HEK293T (cell line): ENCODE data around the gene AHCTF1.

Experiments
- CTCF ChIA-PET: fragments of 350-600 bp; formaldehyde crosslinking; extraction: SDS; loops from one replicate; lab custom pipeline; 2021; ENCODE audit warnings: antibody characterized with exemption, inconsistent platforms; lab: Yijun Ruan, JAX
- POLR2A ChIA-PET: fragments of 350-600 bp; formaldehyde crosslinking; extraction: SDS; loops from one replicate; lab custom pipeline; 2020; ENCODE audit warnings: antibody characterized with exemption, inconsistent platforms; lab: Yijun Ruan, JAX
- DNase-seq: peaks from one replicate; pipeline ENCODE4 v3.0.0; 2012; ENCODE audit warnings: mixed read lengths; ENCODE audit errors: extremely low spot score
- ARNT ChIP-seq: fragments of 450-650 bp; IDR thresholded peaks from 2 replicates; pipeline ENCODE4 v1.6.1; 2017; ENCODE audit warnings: mild to moderate bottlenecking
- BHLHE40 ChIP-seq: fragments of 450-650 bp; IDR thresholded peaks from 2 replicates; pipeline ENCODE4 v1.6.1; 2016; ENCODE audit warnings: mild to moderate bottlenecking, moderate library complexity, borderline replicate concordance
- CTBP1 ChIP-seq: fragments of 450-650 bp; IDR thresholded peaks from 2 replicates; pipeline ENCODE4 v1.6.1; 2016; ENCODE audit warnings: borderline replicate concordance
- ELF4 ChIP-seq: fragments of 450-650 bp; IDR thresholded peaks from 2 replicates; pipeline ENCODE4 v1.6.1; 2017; ENCODE audit warnings: antibody characterized with exemption
- FOXA1 ChIP-seq: fragments of 450-650 bp; IDR thresholded peaks from 2 replicates; pipeline ENCODE4 v1.6.1; 2016; ENCODE audit warnings: mild to moderate bottlenecking
- FOXK2 ChIP-seq: fragments of 450-650 bp; IDR thresholded peaks from 2 replicates; pipeline ENCODE4 v1.6.1; 2016; ENCODE audit warnings: mild to moderate bottlenecking
- FOXM1 ChIP-seq: fragments of 450-650 bp; IDR thresholded peaks from 2 replicates; pipeline ENCODE4 v1.6.1; 2017; ENCODE audit warnings: mild to moderate bottlenecking, borderline replicate concordance
- HDGF ChIP-seq: fragments of 450-650 bp; IDR thresholded peaks from 2 replicates; pipeline ENCODE4 v1.6.1; 2017; ENCODE audit warnings: antibody characterized with exemption, borderline replicate concordance
- L3MBTL2 ChIP-seq: fragments of 450-650 bp; conservative IDR thresholded peaks from 2 replicates; pipeline ENCODE4 v1.6.1; 2016; ENCODE audit warnings: mild to moderate bottlenecking
- LEF1 ChIP-seq: fragments of 450-650 bp; IDR thresholded peaks from 2 replicates; pipeline ENCODE4 v1.6.1; 2017; ENCODE audit warnings: mild to moderate bottlenecking, borderline replicate concordance
- NFRKB ChIP-seq: fragments of 450-650 bp; IDR thresholded peaks from 2 replicates; pipeline ENCODE4 v1.6.1; 2016; ENCODE audit warnings: mild to moderate bottlenecking, moderate library complexity
- SP1 ChIP-seq: fragments of 450-650 bp; IDR thresholded peaks from 2 replicates; pipeline ENCODE4 v1.6.1; 2017
- SUZ12 ChIP-seq: fragments of 450-650 bp; IDR thresholded peaks from 2 replicates; pipeline ENCODE4 v1.6.1; 2016; ENCODE audit warnings: mild to moderate bottlenecking
- TARDBP ChIP-seq: fragments of 450-650 bp; IDR thresholded peaks from 2 replicates; pipeline ENCODE4 v1.6.1; 2016
- ZNF384 ChIP-seq: fragments of 450-650 bp; IDR thresholded peaks from 2 replicates; pipeline ENCODE4 v1.6.1; 2016
- TF ChIP-seq, protein P1 (sequence below): fragments of 450-650 bp; IDR thresholded peaks from 2 replicates; pipeline ENCODE4 v1.6.1; 2016

AHCTF1 gene

DNA sequence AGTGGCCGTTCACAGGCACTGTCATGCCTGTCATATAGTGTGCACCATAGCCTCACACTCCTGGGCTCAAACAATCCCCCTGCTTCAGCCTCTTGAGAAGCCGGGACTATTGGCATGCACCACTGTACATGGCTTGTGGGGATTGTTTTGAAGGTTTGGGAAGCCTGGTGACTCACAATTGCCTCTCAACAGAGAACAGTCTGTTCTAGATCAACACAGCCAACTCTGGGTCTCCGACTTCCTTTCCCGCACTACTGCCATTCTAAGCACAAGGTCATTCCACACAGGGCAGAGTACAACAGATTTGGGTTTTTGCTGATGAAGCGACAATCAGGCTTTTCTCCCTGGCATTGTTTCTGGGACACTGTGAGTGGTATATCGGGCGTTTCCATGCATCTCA is 15.5 kb upstream of the AHCTF1 start:
- DNase-seq, result no peak
- TF ChIP-seq FOXM1 (no peak), FOXK2 (no peak), ZNF384 (no peak), ARNT (no peak), LEF1 (no peak), CTBP1 (no peak), SUZ12 (no peak), HDGF (no peak), TARDBP (no peak), L3MBTL2 (no peak), ELF4 (no peak), SP1 (no peak), BHLHE40 (no peak), FOXA1 (no peak), NFRKB (no peak)
- TF ChIP-seq, protein P1, sequence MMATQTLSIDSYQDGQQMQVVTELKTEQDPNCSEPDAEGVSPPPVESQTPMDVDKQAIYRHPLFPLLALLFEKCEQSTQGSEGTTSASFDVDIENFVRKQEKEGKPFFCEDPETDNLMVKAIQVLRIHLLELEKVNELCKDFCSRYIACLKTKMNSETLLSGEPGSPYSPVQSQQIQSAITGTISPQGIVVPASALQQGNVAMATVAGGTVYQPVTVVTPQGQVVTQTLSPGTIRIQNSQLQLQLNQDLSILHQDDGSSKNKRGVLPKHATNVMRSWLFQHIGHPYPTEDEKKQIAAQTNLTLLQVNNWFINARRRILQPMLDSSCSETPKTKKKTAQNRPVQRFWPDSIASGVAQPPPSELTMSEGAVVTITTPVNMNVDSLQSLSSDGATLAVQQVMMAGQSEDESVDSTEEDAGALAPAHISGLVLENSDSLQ, result no peak
- ChIA-PET CTCF (no interaction called here), POLR2A (no interaction called here)

DNA sequence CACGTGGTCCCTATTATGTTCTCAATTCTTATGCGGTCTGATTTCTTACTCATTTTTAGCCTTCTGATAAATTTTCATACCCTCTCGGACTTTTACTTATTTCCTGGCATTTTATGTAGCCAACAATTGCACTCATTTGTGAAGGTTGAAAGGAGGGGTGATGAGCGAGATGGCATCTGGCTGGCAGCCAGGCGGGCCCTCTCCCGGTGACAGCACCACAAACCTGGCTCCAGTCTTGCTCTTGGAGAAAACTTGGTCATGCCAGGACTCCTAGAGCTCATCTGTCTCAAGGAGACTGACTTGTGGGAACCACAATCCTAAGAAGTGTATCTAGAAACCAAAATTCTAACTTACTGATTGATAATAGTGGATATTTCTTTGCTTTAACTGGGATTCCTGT is 14.6 kb upstream of the AHCTF1 start:
- ChIA-PET POLR2A (no interaction called here), CTCF (no interaction called here)
- no peak for DNase-seq
- TF ChIP-seq, protein P1, result no peak
- TF ChIP-seq SP1 (no peak), FOXK2 (no peak), SUZ12 (no peak), TARDBP (no peak), BHLHE40 (no peak), NFRKB (no peak), ARNT (no peak), CTBP1 (no peak), ZNF384 (no peak), ELF4 (no peak), HDGF (no peak), FOXM1 (no peak), LEF1 (no peak), FOXA1 (no peak)

DNA sequence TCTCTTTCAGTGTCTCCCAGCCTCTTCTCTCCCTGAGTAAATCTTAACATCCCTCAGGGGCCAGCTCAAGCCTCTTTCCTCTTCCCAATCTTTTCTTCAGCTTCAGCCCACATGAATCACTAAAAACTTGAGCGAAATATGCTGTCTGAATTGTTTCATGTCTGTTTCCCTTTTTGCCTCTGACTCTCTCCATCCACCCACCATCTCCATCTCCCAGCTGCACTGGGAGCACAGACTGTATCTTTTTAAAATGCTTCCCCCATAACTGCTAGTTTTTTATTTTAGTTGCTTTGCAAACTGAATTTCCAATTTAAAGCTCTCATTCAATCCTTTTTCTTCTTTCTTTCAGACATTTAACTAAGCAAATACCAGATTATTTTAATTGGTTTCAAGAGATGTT is 3.0 kb upstream of the AHCTF1 start:
- DNase-seq, result no peak
- CTCF ChIA-PET, result no interaction called here

DNA sequence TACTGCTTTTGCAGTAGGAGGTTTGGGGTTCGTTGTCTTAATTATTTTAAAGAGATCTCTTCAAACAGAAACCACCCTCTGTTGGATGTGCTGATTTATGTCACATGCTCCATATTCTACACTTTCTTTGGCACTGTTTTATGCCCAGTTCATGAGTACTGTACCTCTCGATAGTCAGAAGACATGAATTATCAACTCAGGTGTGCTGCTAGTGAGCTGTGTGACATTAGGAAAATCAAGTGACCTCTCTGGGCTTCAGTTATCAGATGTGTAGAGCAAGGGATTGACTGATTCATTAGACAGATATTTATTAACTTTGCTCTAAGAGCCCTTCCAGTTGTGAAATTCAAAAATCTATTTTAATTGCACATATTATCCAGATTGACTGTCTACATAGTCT is 2.1 kb upstream of the AHCTF1 start:
- TF ChIP-seq SP1 (no peak), ELF4 (no peak), HDGF (no peak), CTBP1 (no peak), ARNT (no peak), SUZ12 (no peak), BHLHE40 (no peak), L3MBTL2 (no peak), ZNF384 (no peak), LEF1 (no peak), TARDBP (no peak), FOXA1 (no peak), FOXK2 (no peak), NFRKB (no peak), FOXM1 (no peak)
- TF ChIP-seq, protein P1, result no peak
- CTCF ChIA-PET, result no interaction called here

More for the DNA sequence above, 3.0 kb upstream of the AHCTF1 start:
- POLR2A ChIA-PET, result no interaction called here
- TF ChIP-seq FOXA1, result no peak
- TF ChIP-seq TARDBP, result no peak

DNA sequence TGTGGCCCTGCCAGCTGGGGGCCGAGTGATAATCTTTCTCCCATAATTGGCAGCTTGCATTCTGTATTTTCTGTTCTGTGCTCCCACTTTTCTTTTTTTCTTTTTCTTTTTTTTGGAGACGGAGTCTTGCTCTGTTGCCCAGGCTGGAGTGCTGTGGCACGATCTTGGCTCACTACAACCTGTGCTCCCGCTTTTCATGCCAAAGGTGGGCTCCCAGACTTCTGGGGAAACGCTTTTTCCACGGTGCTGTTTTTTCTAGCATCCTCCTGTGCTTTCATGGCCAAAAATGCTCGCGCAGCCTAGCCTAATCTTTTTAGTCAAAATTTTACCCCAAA is 585 bp upstream of the AHCTF1 start:
- TF ChIP-seq BHLHE40 (no peak), FOXM1 (no peak), ELF4 (no peak), TARDBP (no peak), NFRKB (no peak), SUZ12 (no peak), FOXK2 (no peak), ZNF384 (no peak), SP1 (no peak), CTBP1 (no peak), LEF1 (no peak), ARNT (no peak), L3MBTL2 (no peak; the same call in 1 of the 2 replicates), FOXA1 (no peak), HDGF (no peak)
- TF ChIP-seq, protein P1, result no peak
- ChIA-PET CTCF (no interaction called here), POLR2A (interaction anchor here (0.6 kb wide), 1 partner anchor 160 kb away, joined by 3 read pairs; no protein-coding TSS in a partner anchor)
- no peak for DNase-seq

More for the DNA sequence above, 2.1 kb upstream of the AHCTF1 start:
- no peak for DNase-seq
- POLR2A ChIA-PET, result no interaction called here
